ENCODE results near the gene ISG20L2. TPM values are rescaled to one million over a fixed set of nuclear protein-coding genes. Genes with fewer than 3 reads are reported as not detected.

ISG20L2 gene
- total RNA-seq, 1 donor: 21.0 TPM

DNA sequence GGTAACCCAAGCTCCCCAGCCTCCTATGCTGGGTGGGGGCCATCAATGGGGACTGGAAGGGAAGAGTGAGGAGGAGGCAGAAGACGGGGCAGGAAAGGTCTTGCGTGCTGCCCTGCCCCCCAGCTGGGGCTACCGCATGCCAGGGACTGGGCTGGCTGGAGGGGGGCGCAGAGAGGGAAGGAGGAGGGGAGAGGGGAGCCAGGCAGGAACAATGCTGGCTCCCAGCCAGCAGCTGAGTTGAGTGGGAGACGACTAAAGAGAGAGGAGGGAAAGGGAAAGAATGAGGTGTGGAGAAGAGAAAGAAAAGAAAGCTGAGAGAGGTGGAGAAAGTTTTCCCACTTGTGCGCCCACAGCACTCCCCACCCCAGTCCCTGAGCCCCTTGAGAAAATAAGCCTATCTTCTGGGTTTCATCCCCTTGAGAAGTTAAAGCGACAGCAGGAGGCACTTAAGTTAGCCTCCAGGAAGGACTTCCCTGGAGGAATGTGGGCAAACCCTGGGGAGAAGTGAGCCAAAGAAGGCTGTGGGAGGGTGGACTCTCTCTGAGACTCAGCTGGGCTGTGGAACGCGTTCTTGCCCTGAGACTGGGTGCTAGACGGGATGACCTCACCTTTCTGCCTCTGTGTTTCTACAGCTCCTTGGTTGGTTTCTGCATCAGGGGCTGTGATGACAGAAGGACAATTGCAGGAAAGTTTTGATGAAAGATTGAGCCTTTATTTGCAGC, 38.5 kb downstream of the ISG20L2 start:
- H3K27me3 ChIP-seq (ENCODE audit: insufficient read depth, low read length): peaks cover 8% of the 10 kb centered on the region
- no peak overlapping the region for H3K27ac ChIP-seq (ENCODE audit: low read depth, low read length)
- peak; percentile 52 for DNase-seq (ENCODE audit: insufficient read length, low spot score, missing footprints)
- no peak overlapping the region for H2AFZ ChIP-seq (ENCODE audit: low read length)
- no peaks in the 10 kb centered on the region for H3K79me2 ChIP-seq (ENCODE audit: insufficient read depth, low read length)
- peaks cover 22% of the 10 kb centered on the region for H3K4me1 ChIP-seq (ENCODE audit: insufficient read depth, low read length)
- H3K4me3 ChIP-seq (ENCODE audit: insufficient read depth, low read length): peak overlapping the region; percentile 66
- H3K36me3 ChIP-seq (ENCODE audit: insufficient read depth, low read length): no peaks in the 10 kb centered on the region
- TF ChIP-seq, protein P1, sequence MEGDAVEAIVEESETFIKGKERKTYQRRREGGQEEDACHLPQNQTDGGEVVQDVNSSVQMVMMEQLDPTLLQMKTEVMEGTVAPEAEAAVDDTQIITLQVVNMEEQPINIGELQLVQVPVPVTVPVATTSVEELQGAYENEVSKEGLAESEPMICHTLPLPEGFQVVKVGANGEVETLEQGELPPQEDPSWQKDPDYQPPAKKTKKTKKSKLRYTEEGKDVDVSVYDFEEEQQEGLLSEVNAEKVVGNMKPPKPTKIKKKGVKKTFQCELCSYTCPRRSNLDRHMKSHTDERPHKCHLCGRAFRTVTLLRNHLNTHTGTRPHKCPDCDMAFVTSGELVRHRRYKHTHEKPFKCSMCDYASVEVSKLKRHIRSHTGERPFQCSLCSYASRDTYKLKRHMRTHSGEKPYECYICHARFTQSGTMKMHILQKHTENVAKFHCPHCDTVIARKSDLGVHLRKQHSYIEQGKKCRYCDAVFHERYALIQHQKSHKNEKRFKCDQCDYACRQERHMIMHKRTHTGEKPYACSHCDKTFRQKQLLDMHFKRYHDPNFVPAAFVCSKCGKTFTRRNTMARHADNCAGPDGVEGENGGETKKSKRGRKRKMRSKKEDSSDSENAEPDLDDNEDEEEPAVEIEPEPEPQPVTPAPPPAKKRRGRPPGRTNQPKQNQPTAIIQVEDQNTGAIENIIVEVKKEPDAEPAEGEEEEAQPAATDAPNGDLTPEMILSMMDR (IDR thresholded peaks at IDR 0.05; ENCODE audit: extremely low read depth, low read depth, low read length): no peak
- no peaks in the 10 kb centered on the region for H4K20me1 ChIP-seq (ENCODE audit: insufficient read depth, low read length)
- H3K9me3 ChIP-seq (ENCODE audit: low read depth, low read length): no peaks in the 10 kb centered on the region
- H3K4me2 ChIP-seq (ENCODE audit: insufficient read depth, low read length): peak overlapping the region; percentile 83

DNA sequence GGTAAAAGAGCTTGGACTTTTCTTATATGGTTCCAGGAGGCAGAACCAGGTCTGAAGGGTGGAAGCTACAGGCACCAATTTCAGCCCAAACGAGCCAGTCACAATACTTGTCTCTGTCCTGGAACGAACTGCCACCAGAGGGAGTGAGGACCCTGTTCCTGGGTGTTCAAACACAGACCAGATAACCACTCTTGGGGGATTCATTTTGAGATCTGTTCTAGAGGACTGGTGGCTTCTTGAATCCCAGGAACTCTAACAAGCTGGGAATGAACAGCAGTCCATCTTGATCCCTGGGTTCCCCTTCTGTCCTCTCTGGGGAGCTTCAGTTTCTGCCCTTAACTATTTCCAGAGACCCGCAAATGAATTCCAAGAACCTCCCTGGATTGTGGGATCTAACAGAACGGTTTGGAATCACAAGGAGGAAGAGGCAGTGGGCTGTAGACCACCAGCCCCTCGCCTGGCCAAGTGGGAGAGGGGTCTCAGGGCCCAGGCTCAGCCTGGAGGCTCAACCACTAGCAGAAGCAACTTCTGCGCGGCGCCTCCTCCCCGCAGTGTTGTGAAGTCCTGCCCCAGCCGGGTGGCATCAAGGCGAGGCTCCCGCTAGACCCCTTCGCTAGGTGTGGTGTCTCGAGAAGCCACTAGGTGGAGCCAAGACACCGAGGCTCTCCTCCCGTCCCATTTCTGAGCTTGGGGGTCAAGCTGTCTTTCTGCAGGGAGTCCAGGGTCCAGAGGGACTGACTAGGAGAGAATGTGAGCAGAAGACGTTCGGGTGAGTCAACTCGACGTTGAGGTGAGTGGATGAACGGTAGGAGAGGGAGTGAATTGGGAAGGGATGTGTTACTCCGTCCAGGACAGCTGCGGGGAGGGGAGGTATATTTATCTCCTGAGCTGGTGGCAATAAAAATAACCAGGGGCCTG, 39.3 kb downstream of the ISG20L2 start:
- peak; percentile 97 for DNase-seq (ENCODE audit: insufficient read length, low spot score, missing footprints)
- Histone ChIP-seq H3K4me3 (ENCODE audit: insufficient read depth, low read length) (peak overlapping the region; percentile 66), H3K9me3 (ENCODE audit: low read depth, low read length) (no peaks in the 10 kb centered on the region), H3K4me2 (ENCODE audit: insufficient read depth, low read length) (peak overlapping the region; percentile 83), H3K27me3 (ENCODE audit: insufficient read depth, low read length) (peaks cover 8% of the 10 kb centered on the region), H2AFZ (ENCODE audit: low read length) (peak overlapping the region; percentile 86), H4K20me1 (ENCODE audit: insufficient read depth, low read length) (no peaks in the 10 kb centered on the region), H3K27ac (ENCODE audit: low read depth, low read length) (no peak overlapping the region), H3K79me2 (ENCODE audit: insufficient read depth, low read length) (no peaks in the 10 kb centered on the region), H3K36me3 (ENCODE audit: insufficient read depth, low read length) (no peaks in the 10 kb centered on the region), H3K4me1 (ENCODE audit: insufficient read depth, low read length) (peaks cover 30% of the 10 kb centered on the region)
- TF ChIP-seq, protein P1 (IDR thresholded peaks at IDR 0.05; ENCODE audit: extremely low read depth, low read depth, low read length): peak; percentile 84

DNA sequence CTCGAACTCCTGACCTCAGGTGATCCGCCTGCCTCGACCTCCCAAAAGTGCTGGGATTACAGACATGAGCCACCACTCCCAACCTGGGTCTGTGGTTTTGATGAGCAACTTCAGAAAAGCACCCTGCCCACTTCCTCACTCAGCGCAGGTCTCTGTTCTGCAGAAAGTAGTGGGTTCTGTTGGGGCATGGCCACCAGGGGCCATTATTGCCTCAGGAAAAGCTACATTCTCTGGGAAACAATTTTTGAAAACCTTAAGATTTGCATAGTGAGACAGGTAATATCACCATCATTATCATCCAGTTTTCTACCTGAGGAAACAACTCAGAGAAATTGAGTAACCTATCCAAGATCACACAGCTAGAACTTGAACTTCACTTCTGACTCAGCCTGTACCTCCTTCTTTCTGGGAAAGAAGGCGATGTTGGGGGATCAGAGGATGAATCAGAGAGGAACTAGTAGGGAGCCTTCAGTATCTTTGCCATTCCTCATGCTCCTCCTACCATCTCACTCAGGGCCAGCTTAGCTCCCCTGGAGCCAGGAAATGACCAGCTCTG, 44.3 kb downstream of the ISG20L2 start:
- TF ChIP-seq, protein P1 (IDR thresholded peaks at IDR 0.05; ENCODE audit: extremely low read depth, low read depth, low read length): peak; percentile 11
- peaks cover 13% of the 10 kb centered on the region for H3K4me1 ChIP-seq (ENCODE audit: insufficient read depth, low read length)
- no peaks in the 10 kb centered on the region for H3K79me2 ChIP-seq (ENCODE audit: insufficient read depth, low read length)
- no peaks in the 10 kb centered on the region for H3K9me3 ChIP-seq (ENCODE audit: low read depth, low read length)
- peak; percentile 93 for DNase-seq (ENCODE audit: insufficient read length, low spot score, missing footprints)
- no peaks in the 10 kb centered on the region for H4K20me1 ChIP-seq (ENCODE audit: insufficient read depth, low read length)
- H3K4me3 ChIP-seq (ENCODE audit: insufficient read depth, low read length): no peak overlapping the region
- H3K36me3 ChIP-seq (ENCODE audit: insufficient read depth, low read length): no peaks in the 10 kb centered on the region
- peaks cover 12% of the 10 kb centered on the region for H3K27me3 ChIP-seq (ENCODE audit: insufficient read depth, low read length)
- peak overlapping the region; percentile 42 for H3K4me2 ChIP-seq (ENCODE audit: insufficient read depth, low read length)
- H2AFZ ChIP-seq (ENCODE audit: low read length): peak overlapping the region; percentile 63
- H3K27ac ChIP-seq (ENCODE audit: low read depth, low read length): peak overlapping the region; percentile 72
